HL-60 (cell line): ENCODE measurements around the gene CTIF.

Source experiments
- CTCF ChIP-seq: IDR thresholded peaks from one replicate; pipeline ENCODE4 v1.5.1; 2011; ENCODE audit warnings: low read length, control low read depth, inconsistent platforms; ENCODE audit not compliant: insufficient read depth
- GABPA ChIP-seq: IDR thresholded peaks from 2 replicates; pipeline ENCODE4 v1.6.1; 2012; ENCODE audit warnings: low read depth
- POLR2AphosphoS5 ChIP-seq: IDR thresholded peaks from 2 replicates; pipeline ENCODE4 v1.6.1; 2012; ENCODE audit warnings: low read depth
- REST ChIP-seq: IDR thresholded peaks from 2 replicates; pipeline ENCODE4 v1.6.1; 2012; ENCODE audit warnings: low read depth; ENCODE audit not compliant: insufficient replicate concordance

- TF ChIP-seq CTCF (no peak), POLR2AphosphoS5 (no peak), REST (no peak), GABPA (no peak)
Observed at GRCh38 chr18:48514786-48515185, 24.0 kb upstream of the CTIF start.
